Endometrial microvascular endothelial cells (primary cell): Measurements from ENCODE around the gene GDF10. TPM values are rescaled to one million over a fixed set of nuclear protein-coding genes. Genes with fewer than 3 reads are reported as not detected.

Source experiments
- in situ Hi-C: cut with HindIII; loops from 2 replicates; pipeline ENCODE4 v1.10.0; 2017; ENCODE audit warnings: low sequenced_read_pairs, low pct_unique_long_range_greater_than_20kb; ENCODE audit errors: inconsistent ontology term
- total RNA-seq: library from RNA; depleted of rRNA; stranded (reverse); fragments of >200 nt; gene quantifications from one replicate; pipeline ENCODE4 v1.2.3, GENCODE V29; 2015; ENCODE audit errors: inconsistent ontology term

The GDF10 gene
- total RNA-seq, 1 donor from 2014 or later, result not detected

GRCh38 chr10:47325303-47326291 lies 25.6 kb downstream of the GDF10 start:
- in situ Hi-C loops, result no loop called here

- in situ Hi-C loops, result no loop called here
Observed at GRCh38 chr10:47326306-47326926, 26.4 kb downstream of the GDF10 start.

- in situ Hi-C loops, result no loop called here
Observed at GRCh38 chr10:47326927-47327330, 26.9 kb downstream of the GDF10 start.

- in situ Hi-C loops, result no loop called here
Observed at GRCh38 chr10:47329855-47330254, 29.9 kb downstream of the GDF10 start.

- in situ Hi-C loops, result no loop called here
Observed at GRCh38 chr10:47330366-47330765, 30.4 kb downstream of the GDF10 start.

GRCh38 chr10:47330804-47331203 lies 30.8 kb downstream of the GDF10 start:
- in situ Hi-C loops, result no loop called here

GRCh38 chr10:47331491-47331890 lies 31.5 kb downstream of the GDF10 start:
- in situ Hi-C loops, result no loop called here

GRCh38 chr10:47331954-47332353 lies 32.0 kb downstream of the GDF10 start:
- in situ Hi-C loops, result no loop called here

- in situ Hi-C loops, result no loop called here
Observed at GRCh38 chr10:47332371-47332770, 32.4 kb downstream of the GDF10 start.

GRCh38 chr10:47332946-47333345 lies 32.9 kb downstream of the GDF10 start:
- in situ Hi-C loops, result no loop called here

- in situ Hi-C loops, result no loop called here
Observed at GRCh38 chr10:47333532-47333931, 33.5 kb downstream of the GDF10 start.

GRCh38 chr10:47334466-47335295 lies 34.7 kb downstream of the GDF10 start:
- in situ Hi-C loops, result no loop called here

GRCh38 chr10:47335906-47336305 lies 35.9 kb downstream of the GDF10 start:
- in situ Hi-C loops, result no loop called here

GRCh38 chr10:47336387-47337134 lies 36.6 kb downstream of the GDF10 start:
- in situ Hi-C loops, result no loop called here

- in situ Hi-C loops, result no loop called here
Observed at GRCh38 chr10:47337310-47337709, 37.3 kb downstream of the GDF10 start.

GRCh38 chr10:47339186-47339735 lies 39.3 kb downstream of the GDF10 start:
- in situ Hi-C loops, result no loop called here

GRCh38 chr10:47339759-47340607 lies 40.0 kb downstream of the GDF10 start:
- in situ Hi-C loops, result no loop called here
